H1 (cell line): ENCODE measurements around the gene DCUN1D2. TPM values are rescaled to one million over a fixed set of nuclear protein-coding genes. Genes with fewer than 3 reads are reported as not detected.

Source experiments
- CTCF ChIA-PET: fragments of 300-600 bp; sonication (Branson Sonifier 250); formaldehyde crosslinking; loops from one replicate; lab custom pipeline; 2021; ENCODE audit not compliant: partially characterized antibody; lab: Charles Lee
- POLR2A ChIA-PET: fragments of 300-600 bp; sonication (Branson Sonifier 250); formaldehyde crosslinking; loops from one replicate; lab custom pipeline; 2021; ENCODE audit warnings: inconsistent platforms; ENCODE audit not compliant: partially characterized antibody; lab: Charles Lee
- DNase-seq, 2 experiments: peaks; one replicate each; pipeline versions ENCODE4 v3.0.0 to v3.0.0-alpha.2; 2010 to 2022; ENCODE audit warnings: low spot score in 2 of 2, low read depth in 1 of 2, mixed read lengths in 1 of 2
- FAIRE-seq: peaks from 2 replicates; lab custom pipeline; 2011; peaks lifted over from hg19 to GRCh38; lab: Jason Lieb, UNC
- H2AFZ ChIP-seq: 2 replicates; pipeline ENCODE4 v1.8.1; 2012; ENCODE audit warnings: low read length, inconsistent platforms
- H2AK5ac ChIP-seq: 2 replicates; pipeline ENCODE4 v1.6.1; 2013; ENCODE audit warnings: low read depth, low read length
- H2BK120ac ChIP-seq: replicated peaks from 2 replicates; pipeline ENCODE3; 2013; ENCODE audit warnings: low read depth, low read length, inconsistent platforms
- H2BK12ac ChIP-seq: 2 replicates; pipeline ENCODE4 v1.6.1; 2013; ENCODE audit warnings: low read depth, low read length
- H2BK15ac ChIP-seq: 2 replicates; pipeline ENCODE4 v1.6.1; 2013; ENCODE audit warnings: low read length
- H2BK20ac ChIP-seq: 2 replicates; pipeline ENCODE4 v1.6.1; 2013; ENCODE audit warnings: low read length
- H2BK5ac ChIP-seq: 2 replicates; pipeline ENCODE4 v1.6.1; 2013; ENCODE audit warnings: low read depth, low read length
- H3K14ac ChIP-seq: 2 replicates; pipeline ENCODE4 v1.6.1; 2013; ENCODE audit warnings: inconsistent platforms; ENCODE audit not compliant: insufficient read length
- H3K18ac ChIP-seq: 2 replicates; pipeline ENCODE4 v1.6.1; 2013; ENCODE audit warnings: low read length; ENCODE audit errors: extremely low read depth
- H3K23ac ChIP-seq: 2 replicates; pipeline ENCODE4 v1.6.1; 2013; ENCODE audit warnings: inconsistent platforms; ENCODE audit not compliant: insufficient read length
- H3K23me2 ChIP-seq: 2 replicates; pipeline ENCODE4 v1.6.1; 2013; ENCODE audit warnings: low read depth, low read length
- H3K27ac ChIP-seq: 2 replicates; pipeline ENCODE4 v1.6.1; 2011; ENCODE audit warnings: low read depth, low read length, inconsistent platforms
- H3K27me3 ChIP-seq, 4 experiments: replicated peaks in 1 of 4; 1 replicate in 1 of 4; 2 replicates in 3 of 4; pipeline versions ENCODE4 v1.6.1 to v1.8.1; 2011 to 2013; ENCODE audit warnings: low read length in 3 of 4, mild to moderate bottlenecking in 3 of 4, inconsistent platforms in 2 of 4, mixed read lengths in 2 of 4, moderate library complexity in 1 of 4; ENCODE audit not compliant: control insufficient read depth in 3 of 4, insufficient read depth in 3 of 4; ENCODE audit errors: extremely low read depth in 1 of 4
- H3K36me3 ChIP-seq, 4 experiments: 2 replicates each; pipeline versions ENCODE4 v1.6.1 to v1.8.1; 2011 to 2013; ENCODE audit warnings: mild to moderate bottlenecking in 4 of 4, low read length in 3 of 4, moderate library complexity in 2 of 4, control low read depth in 1 of 4, inconsistent platforms in 1 of 4; ENCODE audit not compliant: insufficient read depth in 4 of 4, control insufficient read depth in 2 of 4
- H3K4ac ChIP-seq: replicated peaks from 2 replicates; pipeline ENCODE3; 2013; ENCODE audit warnings: low read length, low read depth, mixed read lengths, inconsistent platforms; ENCODE audit not compliant: insufficient read length
- H3K4me1 ChIP-seq, 4 experiments: replicated peaks in 1 of 4; 1 replicate in 1 of 4; 2 replicates in 3 of 4; pipeline versions ENCODE4 v1.6.1 to v1.8.1; 2011 to 2013; ENCODE audit warnings: low read length in 3 of 4, inconsistent platforms in 2 of 4, mixed read lengths in 1 of 4; ENCODE audit not compliant: insufficient read depth in 4 of 4, control insufficient read depth in 3 of 4
- H3K4me2 ChIP-seq, 2 experiments: 2 replicates each; pipeline versions ENCODE4 v1.6.1 to v1.8.1; 2011 to 2013; ENCODE audit warnings: low read depth in 2 of 2, low read length in 2 of 2, control low read depth in 1 of 2, inconsistent platforms in 1 of 2, mild to moderate bottlenecking in 1 of 2; ENCODE audit not compliant: insufficient read depth in 1 of 2
- H3K4me3 ChIP-seq, 4 experiments: fragments of 200-600, 300-600 bp in 1 of 4; sonication (generic), shearing (Covaris generic), sonication (Bioruptor Twin) in 1 of 4; 2 replicates each; pipeline versions ENCODE4 v1.5.1 to v1.8.1; 2011 to 2016; ENCODE audit warnings: low read length in 4 of 4, low read depth in 3 of 4, control low read depth in 2 of 4, inconsistent platforms in 2 of 4, mild to moderate bottlenecking in 2 of 4, mixed read lengths in 1 of 4, moderate library complexity in 1 of 4; ENCODE audit not compliant: insufficient read depth in 2 of 4; ENCODE audit errors: extremely low read depth in 1 of 4
- H3K56ac ChIP-seq: replicated peaks from 2 replicates; pipeline ENCODE3; 2013; ENCODE audit warnings: low read depth, mild to moderate bottlenecking, mixed read lengths, low read length, inconsistent platforms; ENCODE audit not compliant: insufficient read length
- H3K79me1 ChIP-seq: 2 replicates; pipeline ENCODE4 v1.6.1; 2013; ENCODE audit warnings: low read depth, low read length, control low read depth
- H3K79me2 ChIP-seq, 2 experiments: 2 replicates each; pipeline versions ENCODE4 v1.6.1 to v1.8.1; 2012 to 2013; ENCODE audit warnings: low read length in 2 of 2, mild to moderate bottlenecking in 2 of 2, inconsistent platforms in 1 of 2; ENCODE audit not compliant: insufficient read depth in 2 of 2, control insufficient read depth in 1 of 2
- H3K9ac ChIP-seq, 4 experiments: replicated peaks in 1 of 4; 1 replicate in 1 of 4; 2 replicates in 3 of 4; pipeline versions ENCODE4 v1.6.1 to v1.8.1; 2011 to 2013; ENCODE audit warnings: low read depth in 3 of 4, low read length in 3 of 4, control low read depth in 2 of 4, mild to moderate bottlenecking in 2 of 4, moderate library complexity in 2 of 4, inconsistent platforms in 1 of 4; ENCODE audit errors: extremely low read depth in 1 of 4
- H3K9me3 ChIP-seq, 2 experiments: 2 replicates each; pipeline versions ENCODE4 v1.6.1 to v1.8.1; 2012 to 2013; ENCODE audit warnings: mild to moderate bottlenecking in 2 of 2, moderate library complexity in 2 of 2, control low read depth in 1 of 2, inconsistent platforms in 1 of 2, low read depth in 1 of 2, low read length in 1 of 2, mixed read lengths in 1 of 2; ENCODE audit not compliant: insufficient read depth in 2 of 2
- H4K20me1 ChIP-seq, 2 experiments: replicated peaks in 1 of 2; 2 replicates each; pipeline versions ENCODE3 to v1.8.1; 2011 to 2013; ENCODE audit warnings: inconsistent platforms in 2 of 2, low read length in 2 of 2, mild to moderate bottlenecking in 1 of 2; ENCODE audit not compliant: insufficient read depth in 2 of 2, control insufficient read depth in 1 of 2
- H4K5ac ChIP-seq: 2 replicates; pipeline ENCODE4 v1.6.1; 2013; ENCODE audit warnings: low read length, low read depth, mixed read lengths, inconsistent platforms; ENCODE audit not compliant: insufficient read length
- H4K8ac ChIP-seq: 2 replicates; pipeline ENCODE4 v1.8.0; 2013; ENCODE audit warnings: mild to moderate bottlenecking, moderate library complexity, low read length, inconsistent platforms; ENCODE audit not compliant: insufficient read depth; ENCODE audit errors: extremely low read depth
- H4K91ac ChIP-seq: replicated peaks from 2 replicates; pipeline ENCODE3; 2013; ENCODE audit warnings: low read length, mixed read lengths, inconsistent platforms; ENCODE audit not compliant: insufficient read length
- CBX8 ChIP-seq: fragments of 300-800, 300-1000 bp; sonication (generic); IDR thresholded peaks from 2 replicates; pipeline ENCODE4 v1.7.1; 2016; ENCODE audit warnings: low read depth, low read length, borderline replicate concordance
- WGBS, 2 experiments: shearing (Covaris generic) in 1 of 2; methylation state at CpG; one replicate each; pipeline versions ENCODE4 v1.1.6 to v1.1.7; 2013 to 2015; ENCODE audit warnings: low lambda C conversion rate in 2 of 2, mixed read lengths in 2 of 2, inconsistent platforms in 1 of 2, low coverage in 1 of 2, missing lambda C conversion rate in 1 of 2; ENCODE audit not compliant: insufficient replicate concordance in 2 of 2, insufficient coverage in 1 of 2, insufficient read length in 1 of 2; ENCODE audit errors: extremely low coverage in 1 of 2, missing lambda C conversion rate in 1 of 2; 5-methylcytosine and 5-hydroxymethylcytosine counted together
- polyA plus RNA-seq, 7 experiments: library from polyadenylated mRNA; depleted of rRNA in 3 of 7; stranded (reverse) in 5 of 7; unstranded in 2 of 7; fragments of >200 nt in 5 of 7; fragments of 200-250 nt in 2 of 7; gene quantifications; 1 replicate in 5 of 7; 2 replicates in 1 of 7; 4 replicates in 1 of 7; pipeline versions ENCODE4 v1.2.1 to v1.2.3, GENCODE V29; 2011 to 2013; ENCODE audit warnings: missing spikeins in 2 of 7, mixed read lengths in 2 of 7
- total RNA-seq: library from RNA; stranded (reverse); fragmentation: NEBNext Ultra II Directional; extraction: Animal tissue kit (Norgen Biotek cat#: 25700); gene quantifications from 2 replicates; pipeline ENCODE4 v1.2.1, GENCODE V29; 2021

DCUN1D2 gene
- total and polyA plus RNA-seq, 2 of the 8 experiments (the other 6 are each of a cell fraction or from before 2014, with no cell fraction given): 19.5 to 35.3 TPM

- 96% methylated on average over 5 of the region's 5 CpGs; no CpG with 5 or more reads in 1 of the 2 experiments for WGBS, 2 experiments
- Histone ChIP-seq H3K4ac (no peak overlapping the region), H4K91ac (no peak overlapping the region), H2BK120ac (no peak overlapping the region), H4K8ac (no peak overlapping the region), H3K4me1 (no peaks in the 10 kb centered on the region), H4K5ac (no peak overlapping the region), H3K27ac (no peak overlapping the region), H3K18ac (no peak overlapping the region), H3K56ac (no peak overlapping the region), H3K79me2 (no peaks in the 10 kb centered on the region), H3K27me3 (no peaks in the 10 kb centered on the region), H2BK5ac (no peak overlapping the region), H2BK15ac (no peak overlapping the region), H3K23ac (no peak overlapping the region), H3K14ac (no peak overlapping the region), H2BK12ac (no peak overlapping the region), H2BK20ac (no peak overlapping the region), H4K20me1 (peaks cover 0 to 7% of the 10 kb centered on the region in 2 experiments), H2AK5ac (no peak overlapping the region), H3K9me3 (no peaks in the 10 kb centered on the region), H3K4me3 (no peak overlapping the region), H3K79me1 (no peaks in the 10 kb centered on the region; the same call in 1 of the 2 replicates), H3K36me3 (peaks cover 2 to 23% (median 19%) of the 10 kb centered on the region in 4 experiments; a peak in 7 of 8 replicates), H3K9ac (no peak overlapping the region), H2AFZ (no peak overlapping the region), H3K4me2 (no peak overlapping the region), H3K23me2 (no peaks in the 10 kb centered on the region)
- ChIA-PET CTCF (interaction anchor here (0.8 to 1.1 kb wide), 2 partner anchors 41 to 64 kb away, joined by 3 read pairs; no protein-coding TSS in a partner anchor), POLR2A (interaction anchor here (0.7 kb wide), 1 partner anchor 670 kb away, joined by 3 read pairs; no protein-coding TSS in a partner anchor)
- no peak for FAIRE-seq
- no peak for DNase-seq
- no peak for TF ChIP-seq CBX8
Measured at GRCh38 chr13:113514847-113515246, 24.3 kb upstream of the DCUN1D2 start.
